Glomerular visceral epithelial cell (primary cell): ENCODE results near the gene TMEM50B.
A peak's percentile ranks its signal among the peaks of the same experiment; 100 is the strongest.
"Not testable (repeated sequence)": the region's sequence is repeated elsewhere in the genome, so short reads cannot be mapped to it uniquely, and the experiment has no call there.

Source experiments
- DNase-seq: peaks from one replicate; pipeline ENCODE4 v3.0.0-alpha.2; 2016; ENCODE audit errors: extremely low spot score

TMEM50B gene

DNA sequence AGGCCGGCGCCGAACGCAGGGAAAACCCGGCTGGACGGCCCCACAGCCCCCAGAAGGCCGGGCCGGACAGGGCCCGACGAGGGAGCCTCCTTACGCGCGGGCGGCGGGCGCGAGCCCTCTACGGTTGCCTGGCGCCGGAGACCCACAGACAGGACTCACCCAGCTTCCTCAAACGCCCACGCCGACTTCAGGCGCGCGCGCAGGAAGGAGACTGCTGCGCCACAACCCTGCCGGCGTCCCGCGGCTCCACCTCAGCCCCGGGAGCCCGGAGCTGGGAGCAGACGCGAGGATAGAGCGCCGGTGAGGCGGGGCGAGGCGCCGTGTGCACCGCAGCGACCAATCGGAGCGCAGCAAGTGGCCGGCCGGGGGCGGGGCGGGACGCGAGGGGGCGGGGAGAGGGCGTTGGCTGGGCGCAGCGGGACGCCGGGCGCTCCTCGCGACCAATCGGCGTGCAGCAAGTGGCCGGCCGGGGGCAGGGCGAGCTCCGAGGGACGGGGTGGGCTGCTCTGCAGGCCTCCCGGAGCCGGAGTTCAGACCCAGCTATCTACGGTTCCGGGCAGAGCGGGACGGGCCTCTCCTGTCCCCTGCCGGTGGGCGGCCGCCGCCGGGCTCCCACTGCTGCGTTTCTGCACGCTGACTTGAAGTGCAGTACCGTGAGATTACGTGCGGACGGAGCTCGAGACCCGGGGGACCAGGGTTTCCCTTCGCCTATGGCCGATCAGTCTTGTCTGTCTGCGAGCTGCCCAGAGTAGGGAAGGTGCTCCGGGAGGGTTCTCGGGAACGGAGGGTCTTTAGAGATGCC lies at the start of gene TMEM50B:
TMEM50B (minus strand) TSS at position 296 of the 802 bp plus-strand sequence. CDS start 11,089 bp downstream, outside the sequence.
- peak; percentile 97 for DNase-seq

DNA sequence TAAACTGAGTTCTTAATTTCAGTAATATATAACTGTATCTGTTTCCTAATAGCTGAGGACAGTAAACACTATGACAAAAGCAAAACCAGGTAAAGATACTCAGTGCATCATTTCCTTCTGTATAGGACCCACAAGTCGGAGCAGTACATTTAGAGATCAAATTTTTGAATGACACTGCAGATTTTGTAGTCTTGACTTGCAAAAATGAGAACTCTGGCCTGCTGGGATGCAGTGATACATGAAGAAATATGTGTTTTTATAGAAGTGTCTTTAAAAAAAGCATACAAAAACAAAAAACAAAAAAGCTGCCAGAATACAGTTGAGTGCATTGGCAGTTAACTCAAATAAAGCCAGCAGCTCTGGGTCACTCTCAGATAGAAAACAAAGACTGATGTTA lies 43.2 kb upstream of the TMEM50B start:
- DNase-seq = no peak

DNA sequence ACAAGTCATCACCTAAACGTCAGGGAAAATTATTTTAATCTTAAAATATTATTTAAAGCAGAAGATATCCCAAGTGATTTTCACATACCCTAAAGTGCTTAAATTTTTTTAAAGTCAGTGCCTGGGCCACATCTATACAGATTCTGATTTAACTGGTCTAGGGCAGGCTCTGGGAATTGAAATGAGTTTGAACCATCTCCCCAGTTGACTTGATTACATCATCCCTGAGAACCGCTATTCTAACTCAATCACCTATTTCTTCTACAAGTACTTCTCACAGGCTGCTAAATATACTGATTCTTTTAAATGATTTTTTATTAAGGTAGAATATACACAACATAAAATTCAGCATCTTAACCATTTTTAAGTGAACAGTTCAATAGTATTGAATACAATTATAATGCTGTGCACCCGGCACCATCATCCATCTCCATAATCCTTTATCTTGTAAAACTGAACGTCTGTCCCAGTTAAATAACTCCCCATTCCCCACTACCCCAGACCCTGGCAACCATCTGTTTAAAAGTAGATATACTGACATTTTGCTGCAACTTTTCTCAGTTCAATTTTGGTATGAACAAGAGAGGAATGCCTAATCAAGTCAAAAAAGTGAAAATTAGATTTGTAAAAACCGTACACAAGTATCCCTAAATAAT lies 42.7 kb upstream of the TMEM50B start:
- DNase-seq = no peak

DNA sequence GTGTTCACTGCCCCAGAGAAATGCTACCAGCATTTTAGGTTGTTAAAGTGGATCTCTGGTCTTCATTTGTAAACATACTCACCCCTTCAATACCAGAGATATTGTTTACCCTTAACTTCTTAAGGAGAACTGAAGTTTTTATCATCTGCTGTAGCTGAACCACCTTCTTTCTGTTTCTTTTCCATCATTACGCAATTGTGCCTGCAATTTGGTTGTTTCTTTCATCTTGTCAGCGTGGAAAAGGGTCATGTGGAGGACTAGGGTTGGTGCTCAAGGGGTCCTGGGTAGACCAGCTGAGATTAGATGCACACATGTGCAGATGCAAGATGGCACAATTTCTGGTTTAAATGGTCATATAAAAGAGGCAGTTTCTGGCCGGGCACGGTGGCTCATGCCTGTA lies 39.1 kb upstream of the TMEM50B start:
- no peak for DNase-seq

DNA sequence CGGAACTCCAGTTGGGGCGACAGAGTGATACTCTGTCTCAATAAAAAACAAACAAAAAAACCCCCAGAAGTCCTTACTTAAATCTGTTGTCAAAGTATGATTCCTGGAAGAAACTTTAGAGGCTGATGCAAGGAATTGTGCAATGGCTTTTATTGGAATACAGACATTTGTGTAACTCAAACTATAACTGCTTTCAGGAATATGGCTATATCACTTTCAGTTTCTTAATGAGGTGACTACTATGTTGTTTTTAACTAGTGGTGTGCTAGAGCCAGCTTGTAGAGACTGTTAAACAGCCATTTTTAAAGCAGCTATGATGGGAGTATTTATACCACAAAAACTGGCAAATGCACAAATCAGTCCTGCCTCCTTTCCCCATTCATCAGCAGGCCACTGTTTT lies 34.5 kb upstream of the TMEM50B start:
- no peak for DNase-seq

DNA sequence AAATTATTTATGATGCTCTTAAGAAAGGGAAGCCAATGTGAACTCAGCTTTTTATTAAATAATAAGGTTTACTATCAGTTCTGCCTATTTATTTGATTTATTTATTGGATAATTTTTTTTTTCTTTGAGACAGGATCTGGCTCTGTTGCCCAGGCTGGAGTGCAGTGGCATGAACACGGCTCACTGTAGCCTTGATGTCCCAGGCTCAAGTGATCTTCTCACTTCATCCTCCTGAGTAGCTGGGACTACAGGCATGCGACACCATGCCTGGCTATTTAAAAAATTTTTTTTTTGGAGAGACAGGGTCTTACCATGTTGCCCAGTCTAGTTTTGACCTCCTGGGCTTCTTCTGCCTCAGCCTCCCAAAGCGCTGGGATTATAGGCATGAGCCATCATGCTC lies 32.7 kb upstream of the TMEM50B start:
- DNase-seq = no peak

DNA sequence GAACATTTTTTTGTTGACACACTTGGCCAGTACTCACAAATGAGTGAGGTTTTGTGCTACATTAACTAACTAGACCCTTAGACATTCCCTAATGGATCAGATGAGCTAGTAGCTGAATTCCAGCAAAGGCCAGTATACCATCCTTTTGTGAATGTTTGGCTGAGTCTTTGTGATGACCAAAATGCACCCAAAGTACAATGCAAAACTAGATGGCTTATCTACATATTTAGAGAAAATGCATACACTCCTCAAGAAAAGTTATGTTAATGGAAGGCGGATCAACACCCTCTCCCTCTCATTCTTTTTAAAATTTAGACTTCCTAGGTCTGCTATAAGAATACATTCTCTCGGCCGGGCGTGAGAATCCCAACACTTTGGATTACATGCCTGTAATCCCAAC lies 31.9 kb upstream of the TMEM50B start:
- DNase-seq = no peak

DNA sequence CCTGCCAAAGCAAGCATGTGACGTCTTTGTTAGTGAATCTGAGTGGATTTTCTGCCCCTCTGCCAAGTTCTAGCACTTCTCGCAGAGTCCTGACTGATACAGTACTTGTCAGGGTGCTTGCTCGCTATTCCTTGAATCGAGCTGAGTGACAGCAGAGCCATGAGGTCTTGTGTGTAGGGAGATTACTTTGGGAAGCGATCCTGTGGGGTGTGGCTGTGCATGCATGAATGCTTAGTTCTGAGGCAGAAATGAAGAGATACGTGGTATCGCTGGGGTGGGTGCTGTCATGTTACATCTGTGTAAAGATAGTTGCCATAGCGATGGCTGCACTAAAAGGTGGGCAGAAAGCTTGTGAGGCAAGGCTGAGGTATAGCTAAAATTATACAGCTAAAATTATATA lies 31.1 kb upstream of the TMEM50B start:
- DNase-seq = no peak

DNA sequence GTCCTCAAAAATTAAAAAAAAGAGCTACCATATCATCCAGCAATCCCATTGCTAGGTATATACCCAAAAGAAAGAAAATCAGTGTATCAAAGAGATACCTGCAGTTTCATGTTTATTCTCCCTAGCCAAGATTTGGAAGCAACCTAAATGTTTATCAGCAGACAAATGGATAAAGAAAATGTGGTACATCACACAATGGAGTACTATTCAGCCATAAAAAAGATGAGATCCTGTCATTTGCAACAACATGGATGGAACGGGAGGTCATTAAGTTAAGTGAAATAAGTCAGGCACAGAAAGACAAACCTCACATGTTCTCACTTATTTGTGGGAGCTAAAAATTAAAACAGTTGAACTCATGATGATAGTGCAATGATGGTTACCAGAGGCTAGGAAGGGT lies 27.2 kb upstream of the TMEM50B start:
- not testable (repeated sequence) for DNase-seq

DNA sequence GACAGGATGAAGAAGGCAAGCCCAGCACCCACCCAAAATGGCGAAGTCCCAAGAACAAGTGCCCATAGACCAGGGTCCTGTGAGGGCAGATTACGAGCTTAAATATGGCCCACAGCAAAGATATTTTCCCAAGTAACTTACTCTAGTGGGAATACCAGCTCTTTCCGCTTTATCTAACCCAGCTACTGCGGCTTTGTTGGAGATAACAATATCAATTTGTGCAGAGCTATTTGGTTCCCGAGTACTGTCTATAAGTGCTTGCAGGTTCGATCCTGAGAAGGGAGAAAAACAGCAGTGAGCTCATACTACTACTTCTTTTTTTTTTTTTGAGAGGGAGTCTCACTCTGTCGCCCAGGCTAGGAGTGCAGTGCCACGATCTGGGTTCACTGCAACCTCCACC lies 26.1 kb upstream of the TMEM50B start:
- no peak for DNase-seq

DNA sequence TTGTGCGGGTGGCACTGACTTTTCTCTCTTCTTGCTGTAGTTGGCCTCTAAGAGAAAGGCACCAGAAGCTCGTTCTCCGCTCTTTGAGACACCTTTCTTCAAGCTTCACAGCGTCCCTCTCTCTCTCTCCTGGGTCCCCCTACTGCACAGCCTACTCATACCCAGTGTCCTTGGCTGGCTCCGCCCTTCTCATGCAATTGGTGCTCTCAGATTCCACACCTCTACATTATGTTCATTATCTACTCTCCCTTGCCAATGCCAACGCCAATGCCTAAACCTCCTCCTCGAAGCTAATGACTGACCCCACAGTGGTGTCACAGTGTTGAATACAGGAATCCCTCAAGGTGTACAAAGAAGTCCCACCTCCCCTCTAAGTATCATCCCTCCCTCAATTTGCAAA lies 16.6 kb upstream of the TMEM50B start:
- DNase-seq = no peak

DNA sequence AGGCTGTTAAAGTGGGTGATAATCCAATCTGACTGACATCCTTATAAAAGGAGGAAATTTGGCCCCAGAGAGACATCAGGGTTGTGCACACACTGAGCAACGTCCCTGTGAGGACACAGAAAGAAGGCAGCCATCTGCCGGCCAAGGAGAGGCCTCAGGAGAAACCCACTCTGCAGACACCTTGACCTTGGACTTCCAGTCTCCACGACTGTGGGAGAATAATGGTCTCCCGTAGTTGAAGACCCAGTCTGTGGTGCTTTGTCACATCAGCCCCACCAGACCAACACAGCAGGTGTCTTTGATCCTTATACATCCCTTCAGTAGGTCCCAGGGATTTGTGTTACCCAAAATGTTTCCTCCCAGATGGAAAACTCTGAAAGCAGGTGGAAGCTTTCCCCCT lies 16.0 kb upstream of the TMEM50B start:
- no peak for DNase-seq

DNA sequence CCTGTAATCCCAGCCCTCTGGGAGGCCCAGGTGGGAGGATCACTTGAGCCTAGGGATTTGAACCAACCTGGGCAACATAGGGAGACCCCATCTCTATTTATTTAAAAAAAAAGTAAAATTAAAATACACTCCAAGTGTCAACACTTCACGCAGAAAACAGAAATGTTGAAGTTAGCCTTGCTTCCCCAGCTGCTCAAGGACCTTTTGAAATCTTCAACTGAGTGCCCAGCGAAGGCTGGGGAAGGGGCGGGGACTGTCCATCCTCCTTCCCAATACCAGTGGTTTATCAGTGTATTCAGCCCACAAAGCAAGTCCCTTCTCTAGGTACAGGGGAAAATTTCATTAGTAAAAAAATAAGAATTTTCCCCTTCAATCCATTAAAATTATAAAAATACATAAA lies 14.0 kb upstream of the TMEM50B start:
- no peak for DNase-seq

DNA sequence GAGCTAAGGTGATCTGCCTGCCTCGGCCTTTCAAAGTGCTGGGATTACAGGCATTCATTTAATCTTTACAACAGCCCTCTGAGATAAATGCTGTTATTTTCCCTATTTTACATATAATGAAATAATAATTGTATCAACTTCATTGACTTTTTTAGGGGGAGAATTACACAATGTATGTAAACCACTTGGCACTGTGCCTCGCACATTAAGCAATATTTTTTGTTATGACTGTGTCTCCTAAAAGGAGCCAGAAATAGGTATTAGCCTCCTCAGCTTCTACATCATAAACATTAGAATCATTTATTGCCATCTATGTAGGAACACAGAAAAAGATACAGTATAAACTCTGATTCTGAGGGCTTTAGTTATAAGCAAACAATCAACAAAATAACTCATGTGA lies 12.8 kb upstream of the TMEM50B start:
- no peak for DNase-seq

DNA sequence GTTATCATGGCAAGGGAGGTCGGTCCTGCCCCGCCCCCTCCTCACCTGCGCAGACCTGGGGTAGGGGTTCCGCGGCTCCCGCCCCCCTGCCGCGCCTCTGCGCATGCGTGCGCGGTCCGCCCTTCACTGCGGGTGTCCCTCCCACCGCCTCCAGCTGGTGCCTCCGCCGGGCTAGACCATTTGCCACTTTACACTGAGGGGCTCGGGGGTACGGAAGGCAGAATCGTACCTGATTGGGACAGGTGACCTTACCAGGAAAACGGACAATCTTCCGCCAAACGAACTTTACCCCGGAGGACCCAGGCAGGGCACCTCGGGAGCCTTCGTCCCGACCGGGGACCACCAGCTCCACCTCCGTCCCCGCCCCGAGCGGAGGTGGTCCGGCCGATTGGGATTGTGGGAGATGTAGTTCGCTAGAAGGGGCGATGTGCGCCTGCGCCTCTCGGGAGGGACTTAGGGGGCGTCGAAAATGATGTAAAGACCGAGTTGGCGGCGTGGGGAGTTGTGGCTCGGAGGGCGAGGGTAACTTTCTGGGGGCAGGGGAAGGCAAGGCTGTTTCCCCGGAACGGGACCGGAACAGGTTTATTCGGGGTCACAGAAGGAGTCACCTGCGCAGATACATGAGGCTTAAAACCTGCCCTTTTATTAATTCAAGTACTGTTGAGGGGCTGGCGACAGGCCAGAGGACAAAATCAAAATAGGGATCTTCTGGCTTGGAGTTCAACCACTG lies 11.8 kb upstream of the TMEM50B start, which contains the start of gene DNAJC28:
DNAJC28 (minus strand) TSS at position 344 of the 730 bp plus-strand sequence. CDS start 2,323 bp downstream, outside the sequence.
- DNase-seq = peak; percentile 95

DNA sequence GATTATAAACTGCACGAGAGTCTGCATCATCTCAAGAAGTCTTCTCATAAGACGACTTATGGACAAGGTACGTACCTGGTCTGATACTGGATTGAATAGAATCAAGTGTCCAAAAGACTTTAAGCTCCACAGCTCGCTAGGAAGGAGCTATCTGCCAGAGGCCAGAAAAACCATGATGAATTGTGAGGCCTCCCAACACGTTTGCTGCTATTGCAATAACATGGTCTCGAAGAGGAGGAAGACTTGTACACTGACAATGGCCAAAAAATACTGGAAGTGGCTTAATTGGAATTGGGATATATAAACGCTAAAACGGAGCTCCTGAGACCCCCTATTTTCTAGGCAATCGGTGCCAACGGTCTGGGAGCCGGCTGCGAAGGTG lies 11.2 kb upstream of the TMEM50B start:
- DNase-seq = no peak

DNA sequence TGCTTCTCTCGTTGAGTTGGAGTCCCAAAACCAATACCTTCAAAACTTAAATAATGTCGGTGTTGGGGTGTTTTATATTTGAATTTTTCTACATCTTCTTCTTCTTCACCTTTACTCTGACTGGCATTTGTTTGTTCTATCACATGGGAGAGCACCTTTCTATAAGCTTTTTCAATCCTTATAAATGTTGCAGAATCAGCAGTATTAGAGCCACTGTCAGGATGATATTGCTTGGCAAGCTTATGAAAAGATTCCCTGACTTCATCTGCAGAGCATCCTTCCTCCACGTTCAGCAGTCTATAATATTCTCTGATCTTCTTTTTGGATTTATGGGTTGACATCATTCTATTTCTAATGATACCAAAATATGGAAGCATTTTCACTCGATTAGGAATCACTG lies 9.2 kb upstream of the TMEM50B start:
- DNase-seq = no peak

DNA sequence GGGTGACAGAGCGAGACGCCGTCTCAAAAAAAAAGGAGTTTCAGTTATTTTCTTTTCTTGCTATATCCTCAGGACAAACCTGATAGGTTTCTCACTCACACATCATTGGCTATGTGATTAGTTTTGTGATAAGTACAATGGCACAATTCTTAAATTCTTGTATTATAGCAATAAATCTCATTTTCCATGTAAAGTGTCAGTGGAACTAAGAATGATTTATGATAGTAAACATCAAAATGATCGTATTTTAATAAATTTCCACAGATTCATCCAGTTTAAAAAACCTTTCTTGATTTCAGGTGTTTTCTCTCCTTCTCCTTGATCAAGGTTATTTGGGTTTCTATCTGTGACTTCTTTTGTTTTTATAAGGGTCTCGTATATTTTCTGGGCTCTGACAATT lies 8.2 kb upstream of the TMEM50B start:
- no peak for DNase-seq

DNA sequence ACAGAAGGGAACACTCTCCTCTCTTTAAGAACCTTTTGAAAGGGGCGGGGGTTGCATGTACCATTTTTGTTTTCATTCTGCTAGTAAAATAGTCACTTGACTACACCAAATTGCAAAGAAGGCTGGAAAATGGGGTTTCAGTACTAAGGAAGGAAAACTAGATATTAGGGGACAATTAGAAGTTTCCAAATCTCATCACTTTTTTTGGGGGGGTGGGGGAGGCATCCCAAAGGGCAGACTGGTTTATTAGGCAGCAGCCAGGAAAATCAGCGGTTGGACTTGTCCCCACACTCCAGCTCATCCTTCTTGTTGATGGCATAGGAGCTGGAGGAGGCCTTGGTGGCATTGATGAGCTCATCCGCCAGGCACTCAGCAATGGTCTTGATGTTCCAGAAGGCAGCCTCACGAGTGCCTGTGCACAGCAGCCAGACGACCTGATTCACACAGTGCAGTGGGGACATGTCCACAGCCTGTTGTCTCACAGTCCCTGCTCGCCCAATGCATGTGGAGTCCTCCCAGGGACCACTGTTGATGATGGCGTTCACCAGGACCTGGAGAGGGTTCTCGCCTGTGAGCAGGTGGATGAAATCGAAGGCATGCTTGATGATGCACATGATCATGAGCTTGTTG lies 1.7 kb upstream of the TMEM50B start:
- peak; percentile 18 for DNase-seq

DNA sequence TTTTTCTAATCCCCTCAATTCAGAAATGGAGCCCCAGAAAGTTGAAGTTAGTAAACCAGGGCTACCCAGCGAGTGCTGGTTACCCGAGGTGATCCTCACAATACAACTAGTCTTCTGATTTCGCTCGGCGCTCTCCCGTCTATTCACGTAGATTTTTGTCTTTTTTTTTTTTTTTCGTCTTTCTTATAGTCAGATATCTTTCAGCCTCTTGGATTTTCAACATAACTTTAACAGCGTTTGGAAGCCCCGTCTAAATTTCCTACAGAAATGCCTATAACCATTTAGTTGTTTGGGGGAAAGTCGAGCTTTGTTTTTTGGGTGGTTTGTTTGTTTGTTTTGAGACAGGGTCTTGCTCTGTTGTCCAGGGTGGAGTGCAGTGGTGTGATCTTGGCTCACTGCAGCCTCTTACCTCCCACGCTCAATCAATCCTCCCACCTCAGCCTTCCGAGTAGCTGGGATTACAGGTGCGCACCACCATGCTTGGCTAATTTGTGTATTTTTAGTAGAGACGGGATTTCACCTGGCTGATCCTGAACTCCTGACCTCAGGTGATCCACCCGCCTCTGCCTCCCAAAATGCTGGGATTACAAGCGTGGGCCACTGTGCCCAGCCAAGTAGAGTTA lies 818 bp upstream of the TMEM50B start:
- DNase-seq = no peak

DNA sequence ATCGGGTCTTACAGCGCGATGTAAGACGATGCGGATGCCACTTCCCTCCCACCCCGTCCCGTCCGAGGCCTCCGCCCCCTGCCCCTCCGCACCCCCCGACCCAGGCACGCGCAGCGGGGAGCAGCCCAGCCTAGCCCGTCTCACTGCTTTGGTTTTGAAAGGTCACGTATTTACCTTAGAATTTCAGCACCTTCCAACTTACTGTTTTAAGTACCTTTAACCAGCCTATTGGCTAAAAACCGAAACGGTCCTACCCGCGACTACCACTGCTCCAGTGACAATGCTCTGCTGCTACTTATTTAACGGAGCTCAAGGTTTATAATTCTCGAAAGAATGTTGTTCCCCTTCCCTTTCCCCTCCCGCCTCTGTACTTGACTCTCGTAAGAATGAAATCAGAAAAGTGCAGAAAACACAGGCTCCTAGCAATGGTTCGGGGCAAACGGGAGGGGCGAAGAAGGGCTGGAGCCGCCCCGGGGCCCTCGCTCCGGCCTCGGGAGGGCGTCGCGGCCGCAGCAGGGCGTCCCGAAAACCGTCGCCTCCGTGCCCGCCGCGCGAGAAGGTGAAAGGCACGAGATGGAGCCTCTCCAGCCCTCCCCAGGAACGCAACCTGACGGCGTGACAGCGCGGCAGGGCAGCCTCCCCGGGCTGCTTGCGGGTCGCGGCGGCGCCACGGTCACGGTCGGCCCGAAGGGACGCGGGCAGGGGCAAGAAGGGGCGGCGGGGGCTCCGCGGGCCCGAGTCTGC lies 667 bp downstream of the TMEM50B start:
- peak; percentile 34 for DNase-seq
